Uterus (tissue), 2 donors: ENCODE results near the gene EPHB3.

Experiments used
- CTCF ChIP-seq, 4 experiments: fragments of 200-600 bp in 2 of 4; fragments of 450-650 bp in 2 of 4; sonication (generic) in 2 of 4; IDR thresholded peaks; one replicate each; pipeline ENCODE4 v1.5.1; 2016 to 2019; ENCODE audit warnings: antibody characterized with exemption in 4 of 4, mild to moderate bottlenecking in 2 of 4, moderate library complexity in 1 of 4
- POLR2A ChIP-seq, 2 donors: fragments of 450-650 bp; IDR thresholded peaks; one replicate each; pipeline ENCODE4 v1.6.1; 2016; ENCODE audit warnings: antibody characterized with exemption in 2 of 2, mild to moderate bottlenecking in 1 of 2, moderate library complexity in 1 of 2

GRCh38 chr3:184570489-184570888 lies 8.9 kb downstream of the EPHB3 start:
- TF ChIP-seq CTCF (IDR thresholded peaks at IDR 0.05) (no peak), POLR2A (IDR thresholded peaks at IDR 0.05) (no peak)
